NCI-H1092 treated with DMSO at 0.1 percent for 48 hours (cell line): Measurements from ENCODE around the gene RBM6.
"Not testable (repeated sequence)": the region's sequence is repeated elsewhere in the genome, so short reads cannot be mapped to it uniquely, and the experiment has no call there.

ENCODE experiments used
- DNase-seq: peaks from one replicate; lab custom pipeline; 2025; lab: John Stamatoyannopoulos, UW

Gene RBM6, protein sequence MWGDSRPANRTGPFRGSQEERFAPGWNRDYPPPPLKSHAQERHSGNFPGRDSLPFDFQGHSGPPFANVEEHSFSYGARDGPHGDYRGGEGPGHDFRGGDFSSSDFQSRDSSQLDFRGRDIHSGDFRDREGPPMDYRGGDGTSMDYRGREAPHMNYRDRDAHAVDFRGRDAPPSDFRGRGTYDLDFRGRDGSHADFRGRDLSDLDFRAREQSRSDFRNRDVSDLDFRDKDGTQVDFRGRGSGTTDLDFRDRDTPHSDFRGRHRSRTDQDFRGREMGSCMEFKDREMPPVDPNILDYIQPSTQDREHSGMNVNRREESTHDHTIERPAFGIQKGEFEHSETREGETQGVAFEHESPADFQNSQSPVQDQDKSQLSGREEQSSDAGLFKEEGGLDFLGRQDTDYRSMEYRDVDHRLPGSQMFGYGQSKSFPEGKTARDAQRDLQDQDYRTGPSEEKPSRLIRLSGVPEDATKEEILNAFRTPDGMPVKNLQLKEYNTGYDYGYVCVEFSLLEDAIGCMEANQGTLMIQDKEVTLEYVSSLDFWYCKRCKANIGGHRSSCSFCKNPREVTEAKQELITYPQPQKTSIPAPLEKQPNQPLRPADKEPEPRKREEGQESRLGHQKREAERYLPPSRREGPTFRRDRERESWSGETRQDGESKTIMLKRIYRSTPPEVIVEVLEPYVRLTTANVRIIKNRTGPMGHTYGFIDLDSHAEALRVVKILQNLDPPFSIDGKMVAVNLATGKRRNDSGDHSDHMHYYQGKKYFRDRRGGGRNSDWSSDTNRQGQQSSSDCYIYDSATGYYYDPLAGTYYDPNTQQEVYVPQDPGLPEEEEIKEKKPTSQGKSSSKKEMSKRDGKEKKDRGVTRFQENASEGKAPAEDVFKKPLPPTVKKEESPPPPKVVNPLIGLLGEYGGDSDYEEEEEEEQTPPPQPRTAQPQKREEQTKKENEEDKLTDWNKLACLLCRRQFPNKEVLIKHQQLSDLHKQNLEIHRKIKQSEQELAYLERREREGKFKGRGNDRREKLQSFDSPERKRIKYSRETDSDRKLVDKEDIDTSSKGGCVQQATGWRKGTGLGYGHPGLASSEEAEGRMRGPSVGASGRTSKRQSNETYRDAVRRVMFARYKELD

GRCh38 chr3:49939858-49940666 lies at the start of gene RBM6:
RBM6 (plus strand) TSS chr3:49940150; CDS start chr3:49962642, 22,492 bp downstream.
- peak; percentile 94 for DNase-seq

DNA sequence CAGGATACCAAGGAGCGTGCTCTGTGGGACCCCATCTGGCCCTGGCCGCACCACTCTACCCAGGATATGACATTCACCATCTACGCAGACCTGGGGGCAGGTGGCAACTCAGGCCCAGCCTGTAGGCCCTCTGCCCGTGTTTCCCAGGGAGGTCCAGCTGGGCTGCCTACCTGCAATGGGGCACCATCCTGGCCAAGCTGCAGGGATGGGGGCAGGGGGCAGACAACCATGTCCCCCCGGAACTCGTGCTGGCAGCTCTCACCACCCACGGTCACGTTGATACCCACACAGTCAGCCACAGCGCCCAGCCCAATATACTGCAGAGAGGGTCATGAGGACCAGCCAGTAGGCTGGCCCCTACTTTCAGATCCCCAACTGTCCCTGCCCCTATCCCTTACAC lies 44.2 kb upstream of the RBM6 start:
- no peak for DNase-seq

GRCh38 chr3:49896345-49896744 lies 43.6 kb upstream of the RBM6 start:
- no peak for DNase-seq

DNA sequence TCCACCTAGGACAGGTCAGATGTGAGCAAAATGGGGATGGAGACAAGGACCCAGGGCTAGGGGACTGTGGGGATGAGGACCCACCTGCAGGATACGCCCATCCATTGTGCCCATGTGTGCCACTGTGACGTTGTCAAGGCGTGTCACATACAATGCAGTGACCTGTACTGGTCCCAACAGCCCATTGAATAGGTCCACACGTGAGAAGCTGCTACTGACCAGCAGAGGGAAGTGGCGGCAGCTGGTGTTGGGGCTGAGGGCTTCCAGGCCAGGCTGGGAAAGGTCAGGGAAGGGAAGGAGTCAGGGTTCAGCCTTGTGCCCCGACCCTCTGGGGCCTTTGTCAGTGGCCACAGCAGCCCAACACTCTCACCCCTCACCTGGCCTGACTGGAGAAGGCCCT lies 41.0 kb upstream of the RBM6 start:
- DNase-seq: no peak

DNA sequence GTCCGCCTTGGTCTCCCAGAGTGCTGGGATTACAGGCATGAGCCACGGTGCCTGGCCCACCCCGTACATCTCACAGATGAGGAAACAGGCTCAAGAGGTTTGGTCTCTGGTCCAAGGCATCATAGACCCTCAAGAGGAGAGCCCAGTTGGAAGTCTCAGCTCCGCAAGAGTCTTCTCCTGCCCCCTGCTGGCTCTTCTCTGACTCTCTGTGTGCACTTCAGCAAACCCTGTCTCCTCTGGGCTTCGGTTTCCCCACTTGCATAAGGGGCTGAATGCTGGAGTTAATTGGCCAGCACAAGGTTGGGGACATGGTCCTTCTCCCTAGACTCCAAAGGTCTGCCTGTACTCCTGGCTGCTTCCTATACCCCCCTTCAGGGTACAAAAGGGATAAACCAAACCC lies 40.1 kb upstream of the RBM6 start:
- peak; percentile 0 for DNase-seq

DNA sequence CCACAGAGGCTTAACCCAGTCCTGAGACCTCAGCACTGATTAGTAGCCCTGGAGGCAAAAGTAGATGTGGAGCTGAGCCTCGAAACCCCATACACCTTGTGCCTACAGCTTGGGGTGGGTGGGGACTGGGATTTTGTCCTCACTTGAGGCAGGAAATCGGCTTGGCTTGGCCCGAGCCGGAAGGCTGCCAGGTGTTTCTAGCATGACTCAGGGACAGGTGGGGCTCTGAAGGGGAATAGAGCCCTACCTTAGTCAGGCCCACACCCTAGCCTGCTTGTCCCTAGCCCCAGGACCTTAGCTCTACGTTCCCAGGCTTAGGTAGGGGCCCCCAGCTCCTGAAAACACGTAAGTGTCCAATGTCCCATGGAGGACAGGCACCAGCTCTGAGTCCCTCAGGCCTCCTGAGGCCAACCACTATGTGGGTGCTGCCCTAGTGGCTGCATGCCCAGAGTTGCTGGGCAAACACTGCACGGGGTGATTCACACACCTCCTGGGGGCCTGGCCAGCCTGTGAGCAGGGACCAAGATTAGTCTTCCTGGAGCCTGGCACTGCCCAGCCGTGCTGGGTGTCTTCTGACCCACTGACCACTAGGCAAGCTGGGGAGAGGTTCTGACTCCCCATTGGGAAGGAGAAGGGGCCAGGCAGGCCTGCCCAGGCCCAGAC lies 39.3 kb upstream of the RBM6 start:
- DNase-seq: no peak

DNA sequence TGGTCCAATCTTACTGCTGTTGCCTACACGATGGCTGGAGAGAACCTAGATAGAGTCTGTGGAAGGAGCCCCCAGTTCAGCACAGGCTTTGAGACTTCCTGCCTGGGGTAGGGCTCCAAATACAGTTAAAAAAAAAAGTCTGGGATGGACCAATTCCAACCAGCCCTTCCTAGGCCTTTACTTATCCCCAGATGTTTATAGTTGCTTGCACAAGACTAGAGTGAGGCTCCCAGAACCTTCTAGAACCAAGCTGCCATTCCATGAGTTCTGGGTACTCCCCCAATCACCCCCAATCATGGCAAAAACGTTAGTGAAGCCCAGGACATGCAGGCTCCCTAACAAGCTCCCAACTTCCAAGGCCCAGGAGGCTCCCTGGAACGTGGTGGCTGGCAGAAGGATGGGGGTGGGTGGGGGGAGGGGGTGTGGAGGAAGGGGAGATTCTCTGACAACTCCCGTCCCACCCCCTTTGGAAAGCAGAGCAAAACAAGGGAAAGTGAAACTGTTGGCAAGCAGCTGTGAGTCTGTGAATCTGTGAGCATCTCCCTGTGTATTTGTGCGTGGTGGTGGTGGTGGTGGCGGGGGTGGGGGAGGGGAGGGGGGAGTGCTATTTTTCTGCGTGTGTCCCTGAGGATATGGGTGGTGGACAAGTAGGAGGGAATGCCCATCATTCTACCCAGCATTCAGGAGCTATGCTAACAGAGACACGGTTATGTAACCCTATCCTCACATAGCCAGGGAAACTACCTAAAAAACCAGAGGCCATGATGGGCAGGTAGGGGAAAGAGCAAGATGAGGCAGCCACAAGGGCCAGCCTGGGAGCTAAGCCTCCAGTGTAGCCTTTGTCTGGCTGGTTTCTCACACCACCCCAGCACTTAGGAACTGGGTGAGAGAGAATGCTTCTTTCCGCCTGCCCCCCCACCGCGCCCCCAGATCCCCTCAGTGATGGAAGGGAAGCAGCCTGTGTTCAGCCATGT lies 38.3 kb upstream of the RBM6 start:
- DNase-seq: no peak

- DNase-seq: no peak
Observed at GRCh38 chr3:49902511-49903345, 37.2 kb upstream of the RBM6 start.

GRCh38 chr3:49903451-49904424 lies 36.2 kb upstream of the RBM6 start, which contains the start of gene MST1R:
MST1R (minus strand) TSS chr3:49903873; CDS start chr3:49903609, 264 bp downstream.
- DNase-seq: no peak

DNA sequence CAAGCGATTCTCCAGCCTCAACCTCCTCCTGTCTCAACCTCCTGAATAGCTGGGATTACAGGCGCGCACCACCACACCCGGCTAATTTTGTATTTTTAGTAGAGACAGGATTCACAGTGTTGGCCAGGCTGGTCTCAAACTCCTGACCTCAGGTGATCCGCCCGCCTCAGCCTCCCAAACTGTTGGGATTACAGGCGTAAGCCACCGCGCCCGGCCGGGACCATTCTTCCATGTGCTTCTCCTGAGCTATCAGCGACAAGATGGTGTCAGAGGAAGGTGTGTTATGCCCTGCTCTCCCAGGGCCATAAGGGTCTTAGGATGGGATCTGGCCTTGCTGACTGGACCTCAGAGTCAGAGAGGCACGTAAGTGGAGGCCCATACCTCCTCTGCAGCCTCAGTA lies 35.5 kb upstream of the RBM6 start:
- DNase-seq: not testable (repeated sequence)

GRCh38 chr3:49906073-49906743 lies 33.7 kb upstream of the RBM6 start:
- DNase-seq: peak; percentile 1

DNA sequence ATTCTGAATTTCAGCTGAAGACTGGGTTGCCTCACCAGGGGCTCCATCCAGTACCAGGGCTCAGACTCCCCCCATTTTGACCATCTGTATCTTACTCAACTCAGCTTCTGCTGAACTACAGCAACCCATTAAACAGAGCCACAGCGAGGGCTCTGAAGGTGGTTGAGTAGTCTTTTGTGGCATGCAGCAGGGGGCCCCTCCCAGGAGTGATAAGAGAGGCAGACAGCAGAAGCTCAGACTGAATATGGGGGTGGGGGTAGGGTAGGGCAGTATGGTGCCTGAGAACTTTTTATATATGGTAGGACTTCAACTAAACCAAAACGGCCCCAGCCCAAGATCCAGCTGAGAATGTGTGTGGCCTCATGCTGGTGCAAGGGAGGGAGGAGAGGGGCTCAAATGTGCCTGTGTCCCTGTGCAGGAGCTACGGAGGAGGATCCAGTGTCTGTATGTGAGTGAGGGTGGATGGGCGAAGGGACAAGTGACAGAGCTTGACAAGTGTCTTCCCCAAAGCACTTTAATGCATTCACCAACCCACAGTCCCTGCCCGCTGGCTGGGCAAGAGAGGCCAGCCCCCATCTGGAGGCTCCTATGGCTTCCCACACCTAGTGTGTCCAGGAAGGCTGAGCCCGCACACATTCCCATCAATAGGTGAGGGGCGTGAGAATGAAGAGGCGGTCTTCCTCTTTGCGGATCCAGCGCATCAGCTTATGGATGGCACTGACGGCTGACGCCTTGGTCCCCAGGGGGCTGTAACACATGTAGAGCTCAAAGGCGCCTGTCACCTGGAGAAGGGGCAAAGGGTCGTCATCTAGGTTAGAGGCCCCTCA lies 31.4 kb upstream of the RBM6 start:
- DNase-seq: no peak

DNA sequence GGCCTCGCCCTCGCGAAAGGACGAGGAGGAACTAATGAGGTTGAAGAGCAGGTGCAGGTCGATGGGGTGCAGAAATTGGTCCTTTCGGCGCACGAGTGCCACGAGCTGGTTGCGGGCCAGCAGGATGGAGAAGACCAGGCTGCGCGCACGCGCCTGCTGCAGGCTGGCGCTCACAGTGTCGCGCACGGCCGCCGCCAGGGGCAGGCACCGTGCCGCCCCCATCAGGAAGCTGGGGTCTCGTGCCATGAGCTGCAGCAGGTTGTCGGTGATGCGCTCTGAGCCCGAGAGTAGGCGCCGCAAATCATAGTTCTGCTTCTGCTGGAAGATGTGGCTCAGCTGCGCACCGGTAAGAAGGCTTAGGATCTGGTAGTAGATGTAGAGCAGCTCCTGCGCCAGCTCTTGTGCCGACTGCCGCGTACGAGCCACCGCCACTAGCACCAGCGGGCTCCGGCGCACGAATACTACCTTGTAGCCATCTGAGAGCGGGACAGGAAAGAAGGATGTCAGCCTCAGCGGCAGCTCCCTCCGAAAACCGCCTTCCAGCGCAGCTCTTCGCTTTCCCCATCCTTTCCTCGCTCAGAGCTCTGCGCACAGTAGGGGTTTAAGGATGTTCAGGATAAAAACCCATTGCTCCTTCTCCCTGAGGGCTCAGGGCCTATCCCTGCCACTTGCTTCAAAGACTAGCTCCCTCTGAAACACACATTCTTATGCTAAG lies 29.4 kb upstream of the RBM6 start:
- no peak for DNase-seq

DNA sequence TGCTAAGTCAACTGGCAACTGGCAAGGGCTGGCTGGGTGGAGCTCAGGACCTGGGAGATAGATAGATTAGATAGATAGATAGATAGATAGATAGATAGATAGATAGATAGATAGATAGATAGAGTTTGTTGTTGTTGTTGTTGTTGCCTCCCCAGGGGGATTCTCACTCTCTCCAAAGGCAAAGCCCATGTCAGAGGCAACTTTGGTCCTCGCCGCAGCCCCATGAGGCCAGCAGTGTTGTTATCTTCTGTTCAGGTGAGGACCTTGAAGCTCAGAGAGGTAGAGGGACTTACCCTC lies 28.9 kb upstream of the RBM6 start:
- no peak for DNase-seq

DNA sequence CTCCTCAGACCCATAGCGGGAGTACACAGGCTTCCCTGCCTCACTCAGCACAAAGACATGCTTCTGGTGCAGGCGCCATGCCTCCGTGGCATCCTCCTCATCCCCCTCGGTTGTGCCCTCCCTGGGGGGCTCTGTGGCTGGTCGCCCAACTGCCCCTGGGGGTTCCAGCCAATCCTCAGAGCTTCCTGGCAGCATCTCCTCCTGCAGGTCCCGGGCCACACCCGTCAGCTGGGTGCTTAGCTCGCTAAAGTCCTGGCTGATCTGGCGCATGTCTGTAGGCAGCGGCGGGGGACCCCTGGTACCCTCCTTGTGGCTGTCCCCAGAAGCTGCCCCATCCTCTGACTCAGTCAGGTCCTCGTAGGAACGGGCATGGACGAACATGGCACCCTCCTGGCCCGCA lies 28.3 kb upstream of the RBM6 start:
- no peak for DNase-seq

DNA sequence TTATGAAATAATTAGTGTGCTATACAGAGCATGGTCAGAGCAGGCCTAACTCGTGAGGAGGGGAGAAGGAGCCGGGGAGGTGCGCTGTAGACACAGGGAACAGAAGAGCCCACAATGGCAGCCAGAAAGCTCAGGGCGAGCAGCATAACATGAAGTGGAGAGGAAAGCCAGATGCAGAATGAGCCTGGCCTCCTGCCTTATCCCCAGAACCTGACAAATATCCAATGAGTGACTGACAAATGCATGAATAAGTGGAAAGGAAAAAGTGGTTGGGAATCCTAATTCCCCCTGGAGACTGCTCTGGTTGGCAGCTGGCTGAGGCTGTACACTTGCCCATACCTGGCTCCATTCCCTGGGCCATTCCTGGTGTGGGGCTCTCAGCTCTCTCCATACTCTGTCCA lies 27.1 kb upstream of the RBM6 start:
- DNase-seq: no peak
